DND-41 (cell line): ENCODE data around the gene BACH1.

Source experiments
- CTCF ChIP-seq: IDR thresholded peaks from 2 replicates; pipeline ENCODE4 v1.5.1; 2012; ENCODE audit warnings: borderline replicate concordance, low read length, moderate library complexity, mild to moderate bottlenecking; ENCODE audit not compliant: poor library complexity, severe bottlenecking; ENCODE audit errors: extremely low read depth
- EZH2 ChIP-seq: IDR thresholded peaks from 3 replicates; pipeline ENCODE4 v1.6.1; 2012; ENCODE audit warnings: borderline replicate concordance, low read depth, mild to moderate bottlenecking, moderate library complexity, low read length, inconsistent platforms; ENCODE audit not compliant: severe bottlenecking

- TF ChIP-seq CTCF (no peak), EZH2 (no peak)
These were observed 53.0 kb downstream of the BACH1 start for GRCh38 chr21:29351691-29352090.
